DMS153 (cell line): ENCODE results near the gene UPF2.
A peak's percentile ranks its signal among the peaks of the same experiment; 100 is the strongest.
"Not testable (repeated sequence)": the region's sequence is repeated elsewhere in the genome, so short reads cannot be mapped to it uniquely, and the experiment has no call there.

Source experiments
- DNase-seq: peaks from one replicate; lab custom pipeline; 2025; lab: John Stamatoyannopoulos, UW

Gene UPF2

DNA sequence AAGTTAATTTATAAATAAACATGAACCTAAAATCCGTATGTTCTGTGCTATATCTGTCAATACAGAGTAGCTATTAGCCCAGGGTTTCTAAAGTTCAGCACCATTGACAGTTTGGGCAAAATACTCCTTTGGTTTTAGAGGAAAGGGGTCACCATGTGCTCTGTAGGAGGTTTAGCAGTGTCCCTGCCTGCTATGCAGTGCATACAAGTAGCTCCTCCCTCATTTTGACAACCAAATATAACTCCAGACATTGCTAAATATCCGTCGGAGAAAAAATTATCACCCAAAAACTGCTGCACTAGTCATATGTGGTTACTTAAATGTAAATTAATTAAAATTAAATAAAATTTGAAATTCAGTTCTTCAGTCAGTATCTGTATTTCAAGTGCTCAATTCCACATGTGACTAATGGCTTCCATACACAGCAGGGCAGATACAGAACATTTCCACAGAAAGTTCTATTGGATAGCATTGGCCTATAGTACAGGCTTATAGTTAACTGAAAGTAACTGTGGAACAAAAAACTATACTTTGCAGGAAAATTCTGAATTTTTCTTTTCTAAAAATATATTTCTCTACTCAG lies 6.4 kb downstream of the UPF2 start:
- no peak for DNase-seq

DNA sequence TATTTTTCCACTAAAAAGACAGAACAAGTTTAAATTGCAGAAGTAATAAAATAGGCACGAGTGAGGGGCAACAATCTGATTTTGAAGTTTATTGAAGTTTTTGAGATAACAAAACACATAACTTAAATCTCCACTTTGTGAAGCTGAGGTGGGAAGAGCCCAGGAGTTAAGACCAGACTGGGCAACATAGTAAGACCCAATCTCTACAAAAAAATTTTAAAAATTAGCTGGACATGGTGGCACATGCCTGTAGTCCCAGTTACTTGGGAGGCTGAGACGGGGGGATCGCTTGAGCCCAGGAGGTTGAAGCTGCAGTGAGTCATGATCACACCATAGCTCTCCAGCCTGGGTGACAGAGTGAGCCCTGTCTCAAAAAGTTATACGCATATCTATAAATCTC lies 11.2 kb downstream of the UPF2 start:
- DNase-seq: no peak

DNA sequence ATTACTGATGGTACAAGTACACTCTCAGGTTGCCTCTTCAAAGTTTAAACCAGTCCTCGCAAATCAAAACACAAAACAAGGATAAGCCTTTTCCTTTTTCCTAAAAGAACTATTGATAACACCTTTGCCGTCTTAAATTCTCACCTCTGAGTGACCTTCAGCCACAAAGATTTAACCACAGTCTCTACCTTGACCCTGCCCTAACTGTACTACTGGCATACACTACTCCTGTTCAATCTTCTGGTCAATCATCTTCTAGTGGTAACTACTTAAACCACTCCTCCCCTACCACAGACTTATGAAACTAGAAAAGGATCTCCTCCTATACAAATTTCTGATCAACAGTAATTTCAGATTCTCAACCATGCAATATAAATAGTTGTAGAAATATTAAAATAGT lies 15.1 kb downstream of the UPF2 start:
- DNase-seq: no peak

DNA sequence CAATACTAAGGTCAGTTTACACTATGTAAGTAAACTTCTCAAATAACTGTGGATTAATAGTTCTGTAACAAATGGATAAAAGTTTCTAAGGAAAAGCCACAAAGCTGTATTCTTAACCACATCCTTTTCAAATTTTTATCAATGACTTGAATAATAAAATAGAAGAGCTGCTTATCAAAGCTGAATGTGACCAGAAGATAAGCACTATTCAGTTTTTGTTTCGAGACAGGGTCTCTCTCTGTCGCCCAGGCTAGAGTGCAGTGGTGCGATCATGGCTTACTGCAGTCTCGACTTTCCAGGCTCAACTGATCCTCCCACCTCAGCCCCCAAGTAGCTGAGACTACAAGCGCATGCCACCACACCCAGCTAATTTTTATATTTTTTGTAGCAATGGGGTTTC lies 17.0 kb downstream of the UPF2 start:
- no peak for DNase-seq

DNA sequence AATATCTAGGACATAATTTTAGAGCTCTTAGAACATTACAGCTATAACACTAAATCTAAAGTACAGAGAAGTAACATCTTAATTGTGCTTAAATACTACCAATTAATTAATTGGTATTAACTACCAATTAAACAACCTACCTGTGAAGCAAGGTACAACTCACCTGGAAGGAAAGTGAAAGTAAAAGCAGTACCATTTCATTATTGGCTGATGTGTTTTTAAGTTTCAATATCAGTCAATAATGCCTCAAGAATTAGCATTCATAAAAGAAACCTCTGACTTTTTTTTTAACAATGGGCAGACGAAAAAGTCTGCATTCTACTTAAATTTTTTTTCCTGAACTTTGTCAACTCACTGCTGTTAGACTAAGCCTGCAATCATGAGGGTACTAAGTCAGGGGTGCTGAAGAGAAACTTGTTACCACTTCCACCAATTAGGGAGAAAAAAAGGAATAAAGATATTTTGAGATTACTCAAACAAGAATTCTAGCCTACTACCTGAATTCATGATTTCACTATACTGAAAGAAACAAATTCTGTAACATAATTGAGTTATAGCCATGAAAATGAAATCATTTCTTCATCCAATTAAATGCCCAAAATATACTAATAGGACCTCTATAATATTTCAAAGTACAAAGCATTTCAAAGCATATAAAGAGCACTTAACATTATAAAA lies 19.9 kb downstream of the UPF2 start:
- no peak for DNase-seq

DNA sequence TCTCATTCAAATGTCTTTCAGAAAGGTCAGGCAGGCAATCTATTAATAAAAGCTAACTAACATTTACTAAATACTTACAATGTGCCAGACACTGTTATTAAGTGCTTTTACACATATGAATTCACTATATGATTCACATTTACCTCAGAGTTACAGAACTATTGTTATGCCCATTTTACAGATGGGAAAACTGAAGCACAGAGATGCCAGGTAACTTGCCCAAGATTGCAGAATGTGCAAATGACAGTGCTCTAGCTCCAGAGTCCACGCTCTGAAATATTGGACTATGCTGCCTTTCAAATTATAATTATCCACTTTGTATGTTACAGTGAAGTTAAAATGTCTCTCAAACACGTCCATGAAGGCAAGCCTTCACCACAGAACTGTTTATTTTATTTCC lies 22.0 kb downstream of the UPF2 start:
- no peak for DNase-seq

DNA sequence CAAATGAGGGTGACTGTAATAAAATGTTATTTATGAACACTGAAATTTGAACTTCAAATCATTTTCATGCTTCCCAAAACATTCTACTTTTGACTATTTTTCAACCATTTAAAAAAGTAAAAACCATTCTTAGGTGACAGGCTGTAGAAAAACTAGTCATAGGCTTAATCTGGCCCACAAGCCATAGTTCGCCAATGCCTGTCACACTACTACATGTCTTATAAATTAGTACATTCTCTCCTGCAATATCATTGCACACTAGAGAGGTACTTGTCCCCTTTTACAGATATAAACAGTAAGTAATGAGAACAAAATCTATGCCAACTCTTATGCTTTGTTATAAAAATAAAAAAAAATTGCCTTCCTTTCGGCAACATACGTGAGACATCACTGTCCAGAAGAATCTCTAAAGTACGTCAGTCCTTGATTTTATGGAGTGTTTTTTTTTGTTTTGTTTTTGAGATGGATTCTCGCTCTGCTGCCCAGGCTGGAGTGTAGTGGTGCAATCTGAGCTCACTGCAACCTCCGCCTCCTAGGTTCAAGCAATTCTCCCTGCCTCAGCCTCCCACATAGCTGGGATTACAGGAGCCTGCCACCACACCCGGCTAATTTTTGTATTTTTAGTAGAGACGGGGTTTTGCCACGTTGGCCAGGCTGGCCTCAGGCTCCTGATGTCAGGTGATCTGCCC lies 23.2 kb downstream of the UPF2 start:
- no peak for DNase-seq

DNA sequence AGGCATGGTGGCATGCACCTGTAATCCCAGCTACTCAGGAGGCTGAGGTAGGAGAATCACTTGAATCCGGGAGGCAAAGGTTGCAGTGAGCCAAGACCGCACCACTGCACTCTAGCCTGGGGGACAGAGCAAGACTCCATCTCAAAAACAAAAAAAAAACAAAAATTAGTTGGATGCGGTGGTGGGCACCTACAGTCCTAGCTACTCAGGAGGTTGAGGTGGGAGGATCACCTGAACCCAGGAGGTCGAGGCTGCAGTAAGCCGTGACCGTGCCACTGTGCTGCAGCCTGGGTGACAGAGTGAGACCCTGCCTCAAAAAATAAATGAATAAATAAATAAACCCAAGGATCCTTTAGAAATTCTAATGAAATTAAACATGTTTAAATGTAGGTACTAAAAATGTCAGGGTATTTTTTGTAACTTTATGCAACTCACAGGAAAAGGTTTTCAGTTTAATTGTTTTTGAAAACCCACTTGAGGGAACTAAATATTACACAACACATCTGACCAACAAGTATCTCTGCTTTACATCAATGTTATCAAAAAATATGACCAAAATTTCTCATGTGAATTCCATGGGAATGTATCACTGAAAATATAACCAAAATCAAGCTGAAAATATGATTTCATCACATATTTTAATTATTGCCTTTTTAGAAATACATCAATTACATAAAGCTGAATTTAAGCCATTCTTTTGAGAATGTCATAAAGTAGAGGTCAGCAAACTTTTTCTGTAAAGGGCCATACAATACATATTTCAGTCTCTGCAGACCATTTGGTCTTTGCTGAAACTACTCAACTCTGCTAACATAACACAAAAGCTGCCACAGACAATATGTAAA lies 23.9 kb downstream of the UPF2 start:
- DNase-seq: no peak

DNA sequence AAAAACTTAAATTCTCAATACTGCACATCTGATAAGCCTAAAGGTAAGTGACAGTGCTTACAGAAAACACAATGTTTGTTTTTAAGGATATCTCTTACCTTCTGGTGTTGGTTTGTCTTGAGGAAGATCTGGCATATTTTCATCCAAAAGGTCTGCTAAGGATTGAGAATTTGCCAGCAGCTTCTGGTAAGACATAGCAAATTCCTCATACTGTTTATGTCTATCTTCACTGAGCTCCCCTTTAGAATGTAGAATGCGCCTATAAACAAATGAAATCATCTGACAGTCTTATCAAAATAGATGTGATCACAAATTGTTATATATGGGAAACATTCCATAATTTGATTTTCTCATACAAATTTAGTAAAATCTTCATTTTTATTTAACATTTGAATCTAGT lies 28.7 kb downstream of the UPF2 start:
- DNase-seq: no peak

DNA sequence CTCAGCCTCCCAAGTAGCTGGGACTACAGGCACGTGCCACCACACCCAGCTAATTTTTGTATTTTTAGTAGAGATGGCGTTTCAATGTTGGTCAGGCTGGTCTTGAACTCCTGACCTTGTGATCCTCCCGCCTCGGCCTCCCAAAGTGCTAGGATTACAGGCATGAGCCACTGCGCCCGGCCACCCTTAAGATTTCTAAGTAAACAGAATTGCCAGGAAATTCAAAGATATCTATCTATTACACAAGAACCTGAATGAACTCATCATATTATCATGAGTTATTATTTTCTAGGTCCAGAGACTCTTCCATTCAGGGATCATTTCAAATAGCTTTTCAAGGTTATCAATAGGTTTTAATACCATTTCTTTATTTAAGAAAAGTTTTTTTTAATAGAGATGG lies 29.2 kb downstream of the UPF2 start:
- DNase-seq: not testable (repeated sequence)

DNA sequence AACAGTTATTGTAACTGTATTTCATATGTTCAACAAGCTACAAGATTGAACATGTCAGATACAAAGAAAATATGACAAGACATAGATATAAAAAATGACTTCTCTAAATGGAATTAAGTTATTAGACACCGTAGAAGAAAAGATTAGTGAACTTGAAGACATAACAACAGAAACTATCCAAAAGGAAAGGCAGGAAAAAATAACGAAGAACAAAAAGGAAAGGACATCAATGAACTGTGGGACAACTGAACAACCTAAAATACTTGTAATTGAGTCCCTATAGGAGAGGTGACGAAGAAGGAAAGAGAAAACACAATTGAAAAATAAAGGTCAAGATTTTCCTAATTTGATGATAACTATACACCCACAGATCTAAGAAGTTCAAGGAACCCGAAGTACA lies 32.3 kb downstream of the UPF2 start:
- DNase-seq: no peak

DNA sequence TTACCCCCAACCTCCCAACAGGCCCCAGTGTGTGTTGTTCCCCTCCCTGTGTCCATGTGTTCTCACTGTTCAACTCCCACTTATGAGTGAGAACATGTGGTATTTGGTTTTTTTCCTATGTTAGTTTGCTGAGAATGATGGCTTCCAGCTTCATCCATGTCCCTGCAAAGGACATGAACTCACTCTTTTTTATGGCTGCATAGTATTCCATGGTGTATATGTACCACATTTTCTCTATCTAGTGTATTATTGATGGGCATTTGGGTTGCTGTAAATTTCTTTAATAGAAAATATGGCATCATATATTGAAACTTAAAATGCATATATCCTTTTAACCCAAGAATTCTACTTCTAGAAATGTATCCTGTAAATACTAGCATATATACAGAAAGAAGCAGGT lies 33.8 kb downstream of the UPF2 start:
- not testable (repeated sequence) for DNase-seq

DNA sequence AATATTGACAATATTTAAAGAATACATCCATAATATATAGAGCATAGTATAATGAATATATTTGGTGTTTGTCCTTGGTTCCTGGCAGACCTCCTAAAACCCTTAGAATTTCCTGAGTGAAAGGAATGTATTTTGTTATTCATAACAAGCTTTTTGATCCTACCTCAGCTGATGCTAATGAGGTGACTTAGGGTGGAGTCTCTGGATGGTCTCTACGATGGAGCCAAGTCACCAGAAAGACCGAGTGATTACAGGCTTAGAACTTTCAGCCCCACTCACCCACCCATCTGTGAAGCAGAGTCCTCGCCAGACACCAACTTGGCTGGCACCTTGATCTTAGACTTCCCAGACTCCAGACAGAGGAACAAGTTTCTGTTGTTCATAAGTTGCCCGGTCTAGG lies 35.9 kb downstream of the UPF2 start:
- DNase-seq: no peak

DNA sequence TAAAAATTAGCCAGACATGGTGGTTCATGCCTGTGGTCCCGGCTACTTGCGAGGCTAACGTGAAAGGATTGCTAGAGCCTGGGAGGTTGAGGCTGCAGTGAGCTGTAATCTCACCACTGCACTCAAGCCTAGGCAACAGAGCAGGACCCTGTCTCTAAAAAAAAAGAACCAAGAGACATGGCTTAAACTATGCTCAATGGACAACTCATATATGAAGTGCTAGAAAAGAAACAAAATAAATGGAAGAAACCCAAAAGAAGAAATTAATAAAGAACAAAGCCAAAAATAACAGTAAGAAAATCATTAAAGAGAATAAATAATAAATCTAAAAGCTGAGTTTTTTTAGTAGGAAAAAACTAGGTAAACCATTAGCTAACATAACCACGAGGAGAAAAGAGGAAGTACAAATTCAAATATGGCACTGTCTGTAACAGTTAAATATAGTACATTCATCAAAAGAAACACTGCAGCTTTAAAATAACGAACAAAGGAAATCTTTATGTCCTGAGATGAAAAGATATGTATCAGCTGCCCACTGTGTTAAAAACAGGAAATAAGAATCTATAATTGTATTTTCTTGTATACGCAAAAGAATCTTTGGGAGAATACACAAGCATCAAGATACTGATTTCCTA lies 48.7 kb downstream of the UPF2 start:
- DNase-seq: no peak

DNA sequence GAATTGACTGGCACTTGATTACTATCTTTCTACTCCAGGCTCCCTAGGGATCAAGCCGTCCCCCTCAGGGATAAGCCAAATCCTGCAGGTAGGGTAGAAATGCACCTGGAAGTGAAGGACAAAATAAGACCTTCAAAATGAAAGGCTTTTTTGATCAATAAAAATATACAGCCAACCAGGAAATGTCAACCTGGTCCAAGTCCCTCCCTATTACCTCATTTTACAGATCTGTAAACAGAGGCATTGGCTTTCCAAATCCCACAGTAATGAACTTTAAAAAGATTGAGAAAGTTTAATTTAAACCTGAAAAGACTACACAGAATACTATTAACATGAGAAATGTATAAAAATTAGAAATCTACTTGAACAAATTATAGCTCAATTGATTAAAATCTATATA lies 53.7 kb downstream of the UPF2 start:
- no peak for DNase-seq

DNA sequence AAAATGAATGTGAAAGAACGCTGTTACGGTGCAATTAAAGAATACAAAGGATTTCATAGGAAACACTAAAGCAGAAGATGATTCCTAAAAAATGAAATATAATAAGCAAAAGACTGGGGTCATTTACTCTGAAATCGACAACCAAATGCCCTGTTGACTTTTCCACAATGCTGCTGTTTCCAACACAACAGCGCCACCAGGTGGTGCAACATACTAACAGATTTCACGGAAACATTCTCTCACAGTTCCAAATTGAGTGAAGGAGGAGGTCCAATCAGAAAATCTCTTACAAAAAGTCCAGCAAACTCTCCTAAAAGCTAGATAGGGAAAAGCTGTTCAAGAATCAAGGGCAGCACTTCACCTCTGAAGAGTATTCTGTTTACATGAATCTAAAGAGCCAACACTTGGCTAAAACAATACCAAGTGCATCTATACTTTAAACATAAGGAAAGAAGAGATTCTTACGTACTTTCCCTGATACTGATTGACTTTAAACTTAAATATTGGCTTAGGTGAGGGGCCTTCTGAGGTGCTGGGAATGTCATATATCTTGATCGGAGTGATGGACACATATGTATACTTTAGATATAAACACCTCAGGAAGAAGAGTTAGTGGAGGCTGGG lies 55.9 kb downstream of the UPF2 start:
- peak; percentile 0 for DNase-seq

DNA sequence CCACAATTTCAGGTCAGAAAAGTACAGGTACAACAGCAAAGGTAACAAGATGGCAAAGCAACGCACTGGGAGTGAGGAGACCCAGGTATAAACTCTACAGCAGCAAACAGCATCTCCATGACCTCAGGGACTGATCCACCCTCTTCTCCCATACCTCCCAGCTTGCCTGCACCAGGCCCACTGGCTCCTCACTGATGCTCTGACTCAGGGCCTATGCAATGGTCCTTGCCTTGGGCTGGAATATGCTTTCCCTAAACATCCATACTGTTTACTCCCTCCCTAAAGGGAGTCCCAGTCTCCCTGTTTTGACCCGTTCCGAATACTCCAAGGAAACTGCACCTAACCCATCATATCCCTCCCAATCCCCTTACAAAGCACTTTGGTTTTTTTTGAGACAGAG lies 60.4 kb downstream of the UPF2 start:
- no peak for DNase-seq

DNA sequence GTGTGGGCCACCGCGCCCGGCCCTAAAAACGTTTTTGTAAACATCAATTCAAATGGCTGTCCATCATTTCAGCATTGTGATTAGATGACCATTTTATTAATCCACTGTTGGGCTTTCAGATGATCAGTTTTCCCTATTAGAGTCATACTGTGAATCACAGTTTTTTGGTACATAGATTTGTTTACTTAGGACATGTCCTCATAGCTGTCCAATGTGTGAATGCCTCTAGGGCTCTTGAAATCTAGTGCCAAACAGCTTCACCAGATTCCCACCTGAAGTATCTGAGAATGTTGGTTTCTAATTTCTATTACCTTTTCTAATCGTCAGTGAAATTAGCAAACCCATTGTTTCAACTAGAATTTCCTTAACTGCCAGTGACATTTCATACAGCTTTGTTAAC lies 66.8 kb downstream of the UPF2 start:
- no peak for DNase-seq

DNA sequence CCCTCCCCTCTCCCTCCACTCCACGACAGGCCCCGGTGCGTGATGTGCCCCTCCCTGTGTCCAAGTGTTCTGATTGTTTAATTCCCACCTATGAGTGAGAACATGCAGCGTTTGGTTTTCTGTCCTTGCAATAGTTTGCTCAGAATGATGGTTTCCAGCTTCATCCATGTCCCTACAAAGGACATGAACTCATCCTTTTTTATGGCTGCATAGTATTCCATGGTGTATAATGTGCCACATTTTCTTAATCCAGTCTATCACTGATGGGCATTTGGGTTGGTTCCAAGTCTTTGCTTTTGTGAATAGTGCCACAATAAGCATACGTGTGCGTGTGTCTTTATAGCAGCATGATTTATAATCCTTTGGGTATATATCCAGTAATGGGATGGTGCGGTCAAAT lies 70.1 kb downstream of the UPF2 start:
- DNase-seq: not testable (repeated sequence)

DNA sequence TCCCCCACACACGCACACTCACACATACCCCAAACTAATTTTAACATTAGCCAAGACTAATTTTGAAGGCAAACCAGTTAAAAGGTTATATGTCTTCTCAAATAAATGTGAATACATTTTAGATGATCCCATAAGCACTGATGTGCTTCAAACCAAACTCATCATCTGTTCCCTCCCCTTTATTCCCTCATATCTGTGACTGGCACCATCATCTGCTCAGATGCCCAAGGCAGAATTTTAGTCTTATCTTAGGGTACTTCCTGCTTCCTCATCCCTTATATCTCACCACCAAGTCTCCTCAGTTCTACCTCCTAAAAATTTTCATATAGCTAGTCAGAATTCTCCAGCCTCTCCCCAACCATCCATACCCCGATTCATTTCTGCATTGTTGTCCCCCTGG lies 80.4 kb downstream of the UPF2 start:
- DNase-seq: no peak

DNA sequence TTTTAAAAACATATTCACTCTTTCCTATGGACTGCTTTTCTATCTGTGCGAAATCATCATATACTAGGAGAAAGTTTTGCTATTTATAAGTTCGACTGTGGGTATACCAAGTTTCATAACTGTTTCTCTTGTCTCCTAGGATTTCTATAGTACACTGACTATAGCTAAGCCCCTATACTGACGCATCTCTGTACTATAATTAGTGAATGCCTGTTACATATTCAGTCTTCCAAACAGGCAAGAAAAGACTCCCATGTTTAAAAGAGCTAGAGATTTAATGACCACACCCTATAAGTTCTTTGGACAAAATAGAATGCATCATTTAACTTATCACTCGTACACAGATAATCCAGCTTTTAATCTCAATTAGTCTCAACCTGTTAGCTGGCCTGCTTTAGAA lies 80.8 kb downstream of the UPF2 start:
- no peak for DNase-seq

DNA sequence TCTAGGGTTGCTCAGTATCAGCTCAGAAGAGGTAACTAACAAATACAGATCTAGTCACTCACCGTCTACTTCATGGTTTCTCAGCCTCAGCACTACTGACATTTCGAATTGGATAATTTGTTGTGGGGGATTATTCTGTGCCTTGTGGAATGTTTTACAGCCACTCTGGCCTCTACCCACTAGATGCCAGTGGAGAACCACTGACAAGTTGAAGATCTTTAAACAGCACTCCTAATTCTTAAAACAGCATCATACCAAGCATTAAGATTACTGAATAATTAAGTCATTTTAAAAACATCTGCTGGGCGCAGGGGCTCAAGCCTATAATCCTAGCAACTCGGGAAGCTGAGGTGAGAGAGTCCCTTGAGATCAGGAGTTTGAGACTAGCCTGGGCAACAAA lies 82.6 kb downstream of the UPF2 start:
- DNase-seq: no peak
